Left ventricle myocardium inferior (tissue), 1 donor: Measurements from ENCODE around the gene PKP1. TPM values are rescaled to one million over a fixed set of nuclear protein-coding genes. Genes with fewer than 3 reads are reported as not detected.

Source experiments
- DNase-seq: peaks from one replicate; pipeline ENCODE4 v3.0.0-alpha.2; 2020
- H3K27ac ChIP-seq: fragments of 200-600 bp; replicated peaks from 2 replicates; pipeline ENCODE4 v1.8.0; 2021
- H3K27me3 ChIP-seq: fragments of 200-600 bp; 2 replicates; pipeline ENCODE4 v1.8.0; 2021; ENCODE audit warnings: low read depth
- H3K36me3 ChIP-seq: fragments of 200-600 bp; 2 replicates; pipeline ENCODE4 v1.8.0; 2021
- H3K4me1 ChIP-seq: fragments of 200-600 bp; 2 replicates; pipeline ENCODE4 v1.8.0; 2021
- H3K4me3 ChIP-seq: fragments of 200-600 bp; 2 replicates; pipeline ENCODE4 v1.8.0; 2021; ENCODE audit warnings: mild to moderate bottlenecking, moderate library complexity
- H3K9me3 ChIP-seq: fragments of 200-600 bp; replicated peaks from 2 replicates; pipeline ENCODE4 v1.8.0; 2021
- CTCF ChIP-seq: fragments of 200-600 bp; IDR thresholded peaks from 2 replicates; pipeline ENCODE4 v1.8.0; 2021; ENCODE audit warnings: antibody characterized with exemption, mild to moderate bottlenecking, borderline replicate concordance
- intact Hi-C: fragments of 100-400 bp; cut with micrococcal nuclease; formaldehyde crosslinking; loops from one replicate; pipeline ENCODE4 v1.11.0; 2022
- total RNA-seq: library from RNA; stranded (reverse); fragmentation: NEBNext Ultra II Directional; extraction: Animal tissue kit (Norgen Biotek cat#: 25700); gene quantifications from one replicate; pipeline ENCODE4 v1.2.1, GENCODE V29; 2021
- donor health status: DM: no; HTN: yes; CAD: no; lungs with severe emphysema.

PKP1 gene
- total RNA-seq, 1 donor from 2014 or later, result 0.38 TPM

- H3K27me3 ChIP-seq, result peaks cover 5% of the 10 kb centered on the region
Measured at GRCh38 chr1:201302163-201303152, 19.2 kb downstream of the PKP1 start.

GRCh38 chr1:201304126-201304525 is 20.8 kb downstream of the PKP1 start:
- H3K27me3 ChIP-seq, result peaks cover 5% of the 10 kb centered on the region
- DNase-seq, result no peak
- H3K9me3 ChIP-seq, result no peaks in the 10 kb centered on the region
- no peak overlapping the region for H3K4me3 ChIP-seq
- no peaks in the 10 kb centered on the region for H3K36me3 ChIP-seq
- H3K4me1 ChIP-seq, result peaks cover 31% of the 10 kb centered on the region
- no peak for TF ChIP-seq CTCF
- H3K27ac ChIP-seq, result no peak overlapping the region
- intact Hi-C loops, result no loop called here

More at GRCh38 chr1:201302163-201303152, 19.2 kb downstream of the PKP1 start:
- no peaks in the 10 kb centered on the region for H3K9me3 ChIP-seq
- TF ChIP-seq CTCF, result no peak
- H3K27ac ChIP-seq, result no peak overlapping the region
- no peak for DNase-seq
- H3K36me3 ChIP-seq, result no peaks in the 10 kb centered on the region
- intact Hi-C loops, result no loop called here
- no peak overlapping the region for H3K4me3 ChIP-seq
- H3K4me1 ChIP-seq, result peaks cover 18% of the 10 kb centered on the region

- no peak overlapping the region for H3K4me3 ChIP-seq
- peaks cover 5% of the 10 kb centered on the region for H3K27me3 ChIP-seq
- H3K36me3 ChIP-seq, result no peaks in the 10 kb centered on the region
- peaks cover 35% of the 10 kb centered on the region for H3K4me1 ChIP-seq
- intact Hi-C loops, result no loop called here
- TF ChIP-seq CTCF, result no peak
- no peak overlapping the region for H3K27ac ChIP-seq
- DNase-seq, result no peak
- H3K9me3 ChIP-seq, result no peaks in the 10 kb centered on the region
Measured at GRCh38 chr1:201305815-201306214, 22.5 kb downstream of the PKP1 start.

GRCh38 chr1:201307231-201307630 is 23.9 kb downstream of the PKP1 start:
- TF ChIP-seq CTCF, result no peak
- no peak for DNase-seq
- H3K27ac ChIP-seq, result no peak overlapping the region
- H3K36me3 ChIP-seq, result no peaks in the 10 kb centered on the region
- H3K4me1 ChIP-seq, result peaks cover 45% of the 10 kb centered on the region
- no peak overlapping the region for H3K4me3 ChIP-seq
- no peaks in the 10 kb centered on the region for H3K9me3 ChIP-seq
- peaks cover 5% of the 10 kb centered on the region for H3K27me3 ChIP-seq
- intact Hi-C loops, result no loop called here

- Histone ChIP-seq H3K36me3 (no peaks in the 10 kb centered on the region), H3K27ac (no peak overlapping the region), H3K4me1 (peaks cover 45% of the 10 kb centered on the region), H3K27me3 (peaks cover 7% of the 10 kb centered on the region), H3K9me3 (no peaks in the 10 kb centered on the region), H3K4me3 (no peak overlapping the region)
- no peak for DNase-seq
- TF ChIP-seq CTCF, result no peak
- intact Hi-C loops, result no loop called here
Measured at GRCh38 chr1:201307760-201308499, 24.6 kb downstream of the PKP1 start.
